H1 (cell line): ENCODE results near the gene CSTF3. TPM values are rescaled to one million over a fixed set of nuclear protein-coding genes. Genes with fewer than 3 reads are reported as not detected.

ENCODE experiments used
- BACH1 ChIP-seq: IDR thresholded peaks from 2 replicates; pipeline ENCODE4 v1.6.1; 2012; ENCODE audit warnings: low read length, improper control_type of control experiment
- BCL11A ChIP-seq, 2 experiments: IDR thresholded peaks; one replicate each; pipeline ENCODE4 v1.6.1; 2011; ENCODE audit warnings: low read depth in 2 of 2, low read length in 2 of 2, mild to moderate bottlenecking in 2 of 2
- CHD7 ChIP-seq: fragments of 300-600 bp; sonication (generic); IDR thresholded peaks from 2 replicates; pipeline ENCODE4 v1.7.1; 2012; ENCODE audit warnings: low read length, moderate library complexity, mild to moderate bottlenecking, inconsistent platforms; ENCODE audit not compliant: insufficient replicate concordance
- KDM1A ChIP-seq: fragments of 200-600, 300-600 bp; sonication (generic); IDR thresholded peaks from 2 replicates; pipeline ENCODE4 v1.7.1; 2016; ENCODE audit warnings: mild to moderate bottlenecking, low read length, borderline replicate concordance
- polyA plus RNA-seq, 7 experiments: library from polyadenylated mRNA; depleted of rRNA in 3 of 7; stranded (reverse) in 5 of 7; unstranded in 2 of 7; fragments of >200 nt in 5 of 7; fragments of 200-250 nt in 2 of 7; gene quantifications; 1 replicate in 5 of 7; 2 replicates in 1 of 7; 4 replicates in 1 of 7; pipeline versions ENCODE4 v1.2.1 to v1.2.3, GENCODE V29; 2011 to 2013; ENCODE audit warnings: missing spikeins in 2 of 7, mixed read lengths in 2 of 7
- total RNA-seq: library from RNA; stranded (reverse); fragmentation: NEBNext Ultra II Directional; extraction: Animal tissue kit (Norgen Biotek cat#: 25700); gene quantifications from 2 replicates; pipeline ENCODE4 v1.2.1, GENCODE V29; 2021

The CSTF3 gene
- total and polyA plus RNA-seq, 2 of the 8 experiments (the other 6 are each of a cell fraction or from before 2014, with no cell fraction given), result 22.3 to 54.7 TPM

- TF ChIP-seq CHD7 (no peak), BCL11A (IDR thresholded peaks at IDR 0.05; ENCODE audit: low read depth in 2 of 2, low read length in 2 of 2) (no peak), KDM1A (no peak), BACH1 (no peak)
These were observed 104.0 kb downstream of the CSTF3 start (continued) for GRCh38 chr11:33057284-33057683.
